Fibroblast of peridontal ligament (primary cell): ENCODE data around the gene ADGRG3.

Experiments
- DNase-seq: peaks from one replicate; pipeline ENCODE4 v3.0.0-alpha.2; 2010; ENCODE audit errors: extremely low read depth

ADGRG3 gene

GRCh38 chr16:57630931-57631845 is 36.9 kb upstream of the ADGRG3 start:
- no peak for DNase-seq

GRCh38 chr16:57632568-57632967 is 35.5 kb upstream of the ADGRG3 start:
- no peak for DNase-seq

- no peak for DNase-seq
Measured at GRCh38 chr16:57633383-57634064, 34.6 kb upstream of the ADGRG3 start.

GRCh38 chr16:57634171-57634570 is 33.9 kb upstream of the ADGRG3 start:
- DNase-seq: no peak

- DNase-seq: no peak
Measured at GRCh38 chr16:57635266-57636097, 32.6 kb upstream of the ADGRG3 start.

GRCh38 chr16:57636184-57636583 is 31.9 kb upstream of the ADGRG3 start:
- DNase-seq: no peak

- DNase-seq: no peak
Measured at GRCh38 chr16:57637020-57637419, 31.1 kb upstream of the ADGRG3 start.

GRCh38 chr16:57637424-57637823 is 30.7 kb upstream of the ADGRG3 start:
- DNase-seq: no peak

- no peak for DNase-seq
Measured at GRCh38 chr16:57637965-57638364, 30.1 kb upstream of the ADGRG3 start.

GRCh38 chr16:57638381-57638780 is 29.7 kb upstream of the ADGRG3 start:
- no peak for DNase-seq

GRCh38 chr16:57639172-57639887 is 28.8 kb upstream of the ADGRG3 start:
- peak; percentile 31 for DNase-seq

- DNase-seq: no peak
Measured at GRCh38 chr16:57640185-57640584, 27.9 kb upstream of the ADGRG3 start.

GRCh38 chr16:57640612-57641011 is 27.5 kb upstream of the ADGRG3 start:
- DNase-seq: no peak

GRCh38 chr16:57642160-57643135 is 25.7 kb upstream of the ADGRG3 start:
- no peak for DNase-seq

- peak; percentile 51 for DNase-seq
Measured at GRCh38 chr16:57643147-57643874, 24.8 kb upstream of the ADGRG3 start.

GRCh38 chr16:57643910-57644309 is 24.2 kb upstream of the ADGRG3 start:
- DNase-seq: no peak

GRCh38 chr16:57644383-57645014 is 23.6 kb upstream of the ADGRG3 start:
- DNase-seq: no peak

GRCh38 chr16:57645169-57645568 is 22.9 kb upstream of the ADGRG3 start:
- no peak for DNase-seq
